ES-I3 (cell line): ENCODE data around the gene C2orf81.

ENCODE experiments used
- H3K36me3 ChIP-seq: 2 replicates; pipeline ENCODE4 v1.6.1; 2013; ENCODE audit warnings: mild to moderate bottlenecking, low read length, control low read depth, moderate library complexity; ENCODE audit not compliant: insufficient read depth
- H3K4me1 ChIP-seq: 2 replicates; pipeline ENCODE4 v1.6.1; 2013; ENCODE audit warnings: mild to moderate bottlenecking, control low read depth, low read length; ENCODE audit not compliant: insufficient read depth
- H3K9ac ChIP-seq: 2 replicates; pipeline ENCODE4 v1.6.1; 2013; ENCODE audit warnings: low read depth, mild to moderate bottlenecking, low read length, moderate library complexity
- H3K9me3 ChIP-seq: 2 replicates; pipeline ENCODE4 v1.6.1; 2013; ENCODE audit warnings: mild to moderate bottlenecking, low read length, moderate library complexity; ENCODE audit not compliant: control insufficient read depth, insufficient read depth

C2orf81 gene

DNA sequence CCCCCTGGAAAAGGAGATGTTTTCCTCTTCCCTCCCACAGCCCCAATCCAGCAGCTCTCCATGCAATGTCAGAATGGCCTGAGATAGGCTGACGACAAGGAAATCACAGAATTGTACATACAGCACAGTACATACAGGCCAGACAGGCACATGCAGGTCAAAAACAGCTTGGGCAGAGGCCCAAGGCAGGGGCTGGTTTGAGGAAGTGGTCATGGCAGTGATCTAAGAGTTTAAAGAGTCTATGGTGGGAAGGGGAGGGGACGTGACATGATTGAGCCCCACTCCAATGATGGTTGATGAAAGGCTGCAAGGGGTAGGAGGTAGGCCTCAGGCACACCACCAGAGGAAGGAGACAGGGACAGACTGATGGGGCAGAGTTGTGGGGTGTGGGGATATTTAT, 45.6 kb downstream of the C2orf81 start:
- no peaks in the 10 kb centered on the region for H3K9me3 ChIP-seq
- H3K36me3 ChIP-seq, result peaks cover 6% of the 10 kb centered on the region; the same call in 1 of the 2 replicates
- H3K4me1 ChIP-seq, result peaks cover 24% of the 10 kb centered on the region
- H3K9ac ChIP-seq, result no peak overlapping the region

DNA sequence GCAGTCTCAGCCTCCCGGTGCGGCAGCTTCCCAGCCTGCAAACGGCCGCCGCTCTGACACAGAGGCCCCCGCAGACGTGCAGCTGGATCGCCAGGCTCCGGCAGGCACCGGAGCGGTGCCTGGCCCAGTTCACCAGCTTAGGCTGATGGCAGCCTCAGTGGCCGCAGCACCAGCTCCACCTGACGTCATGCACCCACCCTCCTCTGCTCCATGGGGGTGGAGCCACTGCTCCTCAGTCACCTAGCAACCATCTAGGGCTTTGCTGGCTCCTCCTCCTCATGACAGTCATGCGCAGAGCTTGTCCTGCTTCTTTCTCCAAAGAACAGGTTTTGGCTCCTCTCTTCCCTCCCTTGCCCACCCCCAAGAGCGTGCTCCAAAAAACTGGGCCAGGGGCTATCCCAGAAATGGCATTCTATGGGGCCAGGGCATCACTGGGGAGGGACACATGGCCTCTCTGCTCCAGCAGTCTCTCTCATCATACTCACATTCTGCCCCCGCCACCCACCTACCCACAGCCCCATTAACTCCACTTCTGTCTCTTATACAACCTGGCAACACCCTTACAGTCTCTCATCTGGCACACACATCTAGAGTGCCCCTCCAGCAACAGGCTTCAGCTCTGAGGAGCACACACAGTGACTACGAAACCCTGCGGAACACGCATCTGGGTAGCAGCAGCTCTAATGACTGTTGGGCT, 46.8 kb downstream of the C2orf81 start:
- Histone ChIP-seq H3K4me1 (peaks cover 18% of the 10 kb centered on the region), H3K9ac (peak overlapping the region; percentile 41), H3K36me3 (peaks cover 6% of the 10 kb centered on the region), H3K9me3 (no peaks in the 10 kb centered on the region)

DNA sequence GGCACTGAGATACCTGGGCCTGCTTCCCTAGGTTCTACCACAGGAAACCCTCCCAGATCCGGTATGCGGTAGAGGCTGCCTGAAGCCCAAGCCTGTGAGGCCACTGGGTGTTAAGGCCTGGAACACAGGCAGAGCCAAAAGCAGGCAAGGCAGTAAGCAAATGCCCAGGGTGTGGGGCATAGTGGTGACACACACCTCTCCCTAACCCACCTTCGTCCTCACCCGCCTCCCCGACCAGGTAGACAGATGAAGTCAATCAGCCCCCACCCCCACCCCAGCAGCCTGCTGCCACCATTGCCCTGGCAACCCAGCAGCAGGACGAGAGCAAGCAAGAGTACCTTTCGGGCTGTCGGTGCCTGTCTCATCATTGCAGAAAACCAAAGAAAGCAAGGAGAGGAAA, 47.4 kb downstream of the C2orf81 start:
- Histone ChIP-seq H3K36me3 (peaks cover 6% of the 10 kb centered on the region), H3K9ac (peak overlapping the region; percentile 41), H3K4me1 (peaks cover 18% of the 10 kb centered on the region), H3K9me3 (no peaks in the 10 kb centered on the region)

DNA sequence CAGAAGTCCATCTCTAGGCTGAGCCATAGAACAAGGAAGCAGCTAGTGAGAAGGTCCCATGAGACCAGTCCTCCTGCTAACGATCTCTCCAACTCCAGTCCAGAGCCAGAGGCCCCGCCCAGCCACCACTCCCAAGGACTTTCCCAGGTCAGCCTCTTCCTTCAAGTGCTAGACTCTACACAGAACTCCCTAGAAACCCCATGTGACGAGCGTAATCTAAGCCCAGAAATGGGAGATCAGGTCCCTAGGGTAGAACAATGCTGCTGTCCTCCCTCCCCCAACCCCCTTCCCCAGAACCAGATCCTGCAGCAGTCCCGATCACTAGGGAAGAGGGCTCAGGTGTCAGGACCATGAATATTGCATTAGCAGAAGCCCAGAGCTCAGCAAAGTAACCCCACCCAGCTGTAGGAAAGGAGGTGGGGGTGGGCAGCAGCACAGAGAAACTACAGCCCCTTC, 48.2 kb downstream of the C2orf81 start:
- Histone ChIP-seq H3K9ac (no peak overlapping the region; the same call in 1 of the 2 replicates), H3K4me1 (peaks cover 15% of the 10 kb centered on the region), H3K9me3 (no peaks in the 10 kb centered on the region), H3K36me3 (peaks cover 12% of the 10 kb centered on the region)

DNA sequence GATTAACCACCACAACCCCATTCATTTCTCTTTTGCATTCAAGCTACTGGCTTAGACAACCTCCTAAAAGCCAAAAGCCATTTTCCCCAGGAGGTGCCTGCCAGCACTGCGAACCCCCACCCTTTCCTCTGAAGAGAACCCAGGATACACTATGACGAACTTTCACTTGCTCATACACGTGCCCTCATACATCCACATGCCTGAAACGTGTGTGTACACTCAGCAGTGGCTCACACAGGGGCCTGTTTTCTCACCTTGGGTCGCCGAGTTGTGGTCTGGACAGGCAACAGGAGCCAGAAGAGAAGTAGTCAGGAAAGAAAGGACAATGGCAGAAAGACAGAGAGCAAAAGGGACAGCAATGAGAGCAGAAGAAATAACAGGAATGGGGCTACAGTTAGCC, 48.7 kb downstream of the C2orf81 start:
- Histone ChIP-seq H3K36me3 (peaks cover 12% of the 10 kb centered on the region), H3K9ac (no peak overlapping the region), H3K4me1 (peaks cover 15% of the 10 kb centered on the region), H3K9me3 (no peaks in the 10 kb centered on the region)

DNA sequence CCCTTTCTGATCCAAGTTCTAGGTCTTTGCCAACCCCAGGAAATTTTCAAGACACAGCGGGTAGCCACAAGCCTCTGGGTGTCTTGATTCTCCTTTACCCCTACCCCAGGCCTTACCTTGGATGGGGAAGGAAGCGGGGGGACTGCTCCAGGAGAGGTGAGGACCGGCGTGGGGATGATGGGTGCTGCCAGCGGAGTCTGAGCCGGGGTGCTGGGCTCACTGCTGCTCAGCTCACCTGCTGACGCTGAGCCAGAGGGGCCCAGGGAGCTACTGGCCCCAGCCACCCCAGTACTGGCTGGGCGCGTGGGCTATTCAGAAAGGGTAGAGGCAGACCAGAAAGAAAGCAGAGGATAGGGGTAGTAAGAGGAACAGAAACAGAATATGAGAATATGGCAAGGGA, 50.0 kb downstream of the C2orf81 start:
- Histone ChIP-seq H3K36me3 (peaks cover 17% of the 10 kb centered on the region), H3K4me1 (peaks cover 15% of the 10 kb centered on the region), H3K9ac (no peak overlapping the region), H3K9me3 (no peaks in the 10 kb centered on the region)

DNA sequence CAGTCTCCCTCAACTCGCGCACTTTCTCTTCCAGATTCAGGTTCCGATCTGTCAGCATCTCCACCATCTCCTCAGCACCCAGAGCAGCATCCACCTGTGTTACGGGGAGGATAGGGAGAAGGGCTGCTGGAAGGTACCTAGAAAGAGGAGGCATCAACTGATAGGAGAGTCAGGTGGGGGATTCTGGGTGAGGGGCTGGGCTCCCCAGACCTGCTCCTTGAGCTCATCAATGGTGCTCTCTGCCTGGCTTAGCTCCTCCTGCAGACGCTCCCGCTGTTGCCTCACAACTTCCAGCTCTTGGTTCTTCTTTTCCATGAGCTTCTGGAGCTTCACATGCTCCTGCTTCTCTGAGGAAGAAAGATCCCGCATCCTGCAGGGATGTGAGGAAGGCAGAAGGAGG, 51.4 kb downstream of the C2orf81 start:
- no peaks in the 10 kb centered on the region for H3K9me3 ChIP-seq
- H3K9ac ChIP-seq, result no peak overlapping the region
- peaks cover 17% of the 10 kb centered on the region for H3K36me3 ChIP-seq
- H3K4me1 ChIP-seq, result peaks cover 14% of the 10 kb centered on the region

DNA sequence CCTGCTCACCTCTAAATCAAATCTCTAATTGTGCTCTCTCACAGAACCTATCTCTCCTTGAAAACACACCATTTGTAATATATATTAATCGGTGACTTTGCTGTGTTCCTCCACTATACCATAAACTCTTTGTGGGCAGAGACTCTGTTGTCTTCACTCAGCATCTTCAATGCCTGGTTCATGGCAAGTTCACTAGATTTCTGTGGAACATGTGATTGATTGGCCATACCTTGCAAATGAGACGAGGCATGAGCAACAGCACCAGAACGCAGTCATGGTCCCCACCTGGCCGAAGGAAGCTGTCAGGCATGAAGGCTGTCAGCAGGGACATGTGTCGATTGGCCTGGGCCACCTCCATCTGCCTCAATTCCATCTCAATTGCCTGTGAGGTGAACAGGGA, 52.9 kb downstream of the C2orf81 start:
- no peak overlapping the region for H3K9ac ChIP-seq
- peaks cover 7% of the 10 kb centered on the region for H3K4me1 ChIP-seq
- peaks cover 26% of the 10 kb centered on the region for H3K36me3 ChIP-seq

DNA sequence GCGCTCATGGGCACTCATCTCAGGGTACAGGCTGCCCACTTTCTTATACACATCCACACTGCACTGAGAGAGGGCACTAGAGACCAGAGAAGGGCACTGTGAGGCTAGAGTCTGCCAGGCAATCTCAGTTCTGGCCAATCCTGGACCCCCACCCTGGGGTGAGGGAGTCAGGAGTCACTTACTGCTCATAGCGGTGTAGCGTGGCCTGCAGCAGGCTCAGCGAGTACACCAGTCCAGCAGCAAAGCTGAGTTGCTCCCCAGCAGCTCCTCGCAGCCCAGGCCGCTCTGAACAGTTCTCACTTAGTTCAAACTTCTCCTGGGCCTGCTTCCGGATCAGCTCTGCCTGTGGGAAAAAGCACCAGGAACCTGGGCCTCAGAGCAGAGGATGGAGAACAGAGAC, 53.6 kb downstream of the C2orf81 start:
- Histone ChIP-seq H3K9me3 (no peaks in the 10 kb centered on the region), H3K9ac (no peak overlapping the region), H3K36me3 (peaks cover 29% of the 10 kb centered on the region), H3K4me1 (peaks cover under 1% of the 10 kb centered on the region; the same call in 1 of the 2 replicates)

More for the DNA sequence above, 52.9 kb downstream of the C2orf81 start:
- no peaks in the 10 kb centered on the region for H3K9me3 ChIP-seq

DNA sequence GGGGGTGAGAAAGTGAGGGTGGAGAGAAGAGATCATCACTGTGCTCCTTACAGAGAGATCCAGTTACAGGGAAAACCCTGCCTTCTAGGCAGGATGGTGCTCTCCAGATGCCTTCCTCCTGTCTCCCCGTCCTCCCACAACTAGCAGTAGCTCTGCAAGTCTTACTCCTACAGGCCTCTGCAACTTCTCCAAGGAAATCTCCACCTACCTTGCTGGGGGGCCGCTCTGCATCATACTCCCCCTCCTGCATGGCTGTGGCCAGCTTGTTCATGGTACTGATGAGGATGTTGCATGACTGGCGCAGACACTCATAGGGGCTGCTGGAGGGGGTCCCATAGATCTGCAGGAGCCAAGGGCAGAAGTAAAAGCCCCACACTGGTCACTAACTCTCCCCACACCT, 55.4 kb downstream of the C2orf81 start:
- Histone ChIP-seq H3K4me1 (no peaks in the 10 kb centered on the region), H3K9ac (no peak overlapping the region), H3K9me3 (no peaks in the 10 kb centered on the region), H3K36me3 (peaks cover 30% of the 10 kb centered on the region)

DNA sequence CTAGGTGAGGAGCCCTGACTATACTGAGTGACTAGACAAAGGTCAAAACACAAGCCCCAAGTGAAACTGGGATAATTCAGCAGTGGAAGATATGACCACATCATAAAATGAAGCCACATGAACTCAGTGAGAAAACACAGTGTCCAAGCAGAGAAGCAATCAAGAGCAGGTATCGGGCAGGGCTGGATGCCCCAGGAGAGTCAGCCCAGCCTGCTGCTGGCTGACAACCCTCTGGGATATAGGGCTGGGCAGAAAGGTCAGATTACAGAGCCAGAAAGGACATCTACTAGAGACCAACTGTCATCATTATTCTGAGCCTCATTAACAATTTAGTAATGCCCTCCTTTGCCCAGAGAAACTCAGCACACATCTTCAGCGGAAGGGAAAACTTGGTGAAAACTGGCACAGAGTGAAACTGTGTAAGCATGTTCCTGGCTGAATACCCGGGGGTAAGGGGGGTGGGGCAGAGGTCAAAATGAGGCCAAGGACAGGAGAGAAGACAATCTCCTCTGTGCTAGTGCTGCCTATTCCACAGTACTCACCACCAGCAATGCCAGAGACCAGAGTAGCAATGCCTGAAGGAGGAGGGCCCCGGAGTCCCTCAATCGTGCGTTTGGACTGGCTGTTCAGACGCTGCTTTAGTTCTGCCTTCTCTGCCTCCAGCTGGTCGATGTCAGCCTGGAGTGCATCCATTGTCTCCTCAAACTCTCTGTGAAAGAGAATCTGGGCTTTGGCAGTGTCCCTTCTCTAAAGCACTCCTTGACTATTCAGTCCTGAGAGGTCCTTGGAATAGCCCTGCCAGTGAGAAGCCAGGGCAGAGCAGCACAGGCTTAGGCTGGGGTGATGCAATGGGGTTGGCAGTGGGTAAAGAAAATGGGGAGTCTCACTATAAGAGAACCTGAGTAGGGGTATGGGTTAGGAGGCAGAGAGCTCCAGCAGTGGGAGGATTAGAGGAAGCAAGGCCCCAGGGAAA, 56.6 kb downstream of the C2orf81 start:
- H3K9ac ChIP-seq, result no peak overlapping the region
- no peaks in the 10 kb centered on the region for H3K9me3 ChIP-seq
- H3K36me3 ChIP-seq, result peaks cover 36% of the 10 kb centered on the region
- H3K4me1 ChIP-seq, result no peaks in the 10 kb centered on the region
